ENCODE measurements around the gene RIPOR2.

GRCh38 chr6:24972311-24972958 is 36.7 kb upstream of the RIPOR2 start:
- no peak for TF ChIP-seq CTCF (conservative IDR thresholded peaks at IDR 0.05; ENCODE audit: low read depth in 2 of 2)
- TF ChIP-seq EZH2 (IDR thresholded peaks at IDR 0.05; ENCODE audit: low read depth, unreplicated experiment), result no peak
- TF ChIP-seq ZNF462 (CRISPR knock-in tag; IDR thresholded peaks at IDR 0.05), result no peak
- no peak for TF ChIP-seq REST (IDR thresholded peaks at IDR 0.05; ENCODE audit: unreplicated experiment)
- no peak for TF ChIP-seq EZH2phosphoT487 (IDR thresholded peaks at IDR 0.05; ENCODE audit: unreplicated experiment)
- TF ChIP-seq CREB1 (CRISPR knock-in tag; IDR thresholded peaks at IDR 0.05; ENCODE audit: low read depth), result no peak
- TF ChIP-seq ZNF331 (CRISPR knock-in tag; IDR thresholded peaks at IDR 0.05; ENCODE audit: low read depth), result no peak
- TF ChIP-seq JUNB (IDR thresholded peaks at IDR 0.05; ENCODE audit: unreplicated experiment), result no peak
- no peak for TF ChIP-seq POLR2AphosphoS5 (IDR thresholded peaks at IDR 0.05; ENCODE audit: low read depth)
- no peak for TF ChIP-seq STAT1 (IDR thresholded peaks at IDR 0.05; ENCODE audit: unreplicated experiment)
- TF ChIP-seq ZNF114 (CRISPR knock-in tag; IDR thresholded peaks at IDR 0.05), result no peak
- no peak for TF ChIP-seq ETS1 (IDR thresholded peaks at IDR 0.05)
- no peak for TF ChIP-seq NANOG (IDR thresholded peaks at IDR 0.05; ENCODE audit: borderline replicate concordance)

Measured in GM23338 (cell line).